ENCODE data around the gene IQGAP2.

Gene IQGAP2

GRCh38 chr5:76408104-76408654, 5.1 kb downstream of the IQGAP2 start:
- DNase-seq, result no peak
- no peak overlapping the region for H3K27ac ChIP-seq

GRCh38 chr5:76412511-76412910, 9.4 kb downstream of the IQGAP2 start:
- Histone ChIP-seq H3K36me3 (replicated peaks) (no peaks in the 10 kb centered on the region), H3K4me3 (ENCODE audit: low read depth, low read length) (no peak overlapping the region), H3K27me3 (replicated peaks) (no peaks in the 10 kb centered on the region), H3K27ac (no peak overlapping the region)
- TF ChIP-seq CTCF (IDR thresholded peaks at IDR 0.05; ENCODE audit: low read depth, low read length, missing control alignments), result no peak
- DNase-seq, result no peak
- in situ Hi-C loops (cut with HindIII; ENCODE audit: low pct_ligation_motif_present, low sequenced_read_pairs), result no loop called here

More at GRCh38 chr5:76408104-76408654, 5.1 kb downstream of the IQGAP2 start:
- Histone ChIP-seq H3K27me3 (replicated peaks) (peaks cover 20% of the 10 kb centered on the region), H3K4me3 (ENCODE audit: low read depth, low read length) (no peak overlapping the region), H3K36me3 (replicated peaks) (no peaks in the 10 kb centered on the region)
- in situ Hi-C loops (cut with HindIII; ENCODE audit: low pct_ligation_motif_present, low sequenced_read_pairs), result no loop called here
- TF ChIP-seq CTCF (IDR thresholded peaks at IDR 0.05; ENCODE audit: low read depth, low read length, missing control alignments), result no peak

GRCh38 chr5:76413746-76414145, 10.7 kb downstream of the IQGAP2 start:
- H3K4me3 ChIP-seq (ENCODE audit: low read depth, low read length), result no peak overlapping the region
- no peak for TF ChIP-seq CTCF (IDR thresholded peaks at IDR 0.05; ENCODE audit: low read depth, low read length, missing control alignments)
- in situ Hi-C loops (cut with HindIII; ENCODE audit: low pct_ligation_motif_present, low sequenced_read_pairs), result no loop called here
- H3K27me3 ChIP-seq (replicated peaks), result no peaks in the 10 kb centered on the region
- no peak overlapping the region for H3K27ac ChIP-seq
- DNase-seq, result no peak
- H3K36me3 ChIP-seq (replicated peaks), result no peaks in the 10 kb centered on the region

- in situ Hi-C loops (cut with HindIII; ENCODE audit: low pct_ligation_motif_present, low sequenced_read_pairs), result no loop called here
- no peak for TF ChIP-seq CTCF (IDR thresholded peaks at IDR 0.05; ENCODE audit: low read depth, low read length, missing control alignments)
- H3K27me3 ChIP-seq (replicated peaks), result no peaks in the 10 kb centered on the region
- no peak for DNase-seq
- no peak overlapping the region for H3K27ac ChIP-seq
- H3K4me3 ChIP-seq (ENCODE audit: low read depth, low read length), result no peak overlapping the region
- H3K36me3 ChIP-seq (replicated peaks), result no peaks in the 10 kb centered on the region
These were observed 11.7 kb downstream of the IQGAP2 start for GRCh38 chr5:76414788-76415187.

- DNase-seq, result no peak
- in situ Hi-C loops (cut with HindIII; ENCODE audit: low pct_ligation_motif_present, low sequenced_read_pairs), result no loop called here
- H3K4me3 ChIP-seq (ENCODE audit: low read depth, low read length), result no peak overlapping the region
- no peak overlapping the region for H3K27ac ChIP-seq
- no peaks in the 10 kb centered on the region for H3K36me3 ChIP-seq (replicated peaks)
- H3K27me3 ChIP-seq (replicated peaks), result no peaks in the 10 kb centered on the region
- TF ChIP-seq CTCF (IDR thresholded peaks at IDR 0.05; ENCODE audit: low read depth, low read length, missing control alignments), result no peak
These were observed 12.8 kb downstream of the IQGAP2 start for GRCh38 chr5:76415855-76416254.

All from brain microvascular endothelial cell (primary cell).